ENCODE data around the gene AK1. TPM values are rescaled to one million over a fixed set of nuclear protein-coding genes. Genes with fewer than 3 reads are reported as not detected.

Gene AK1
- total and polyA plus RNA-seq, 2 experiments from 2014 or later, result 16.2 to 35.5 TPM

GRCh38 chr9:127876026-127876763 is 1.3 kb downstream of the AK1 start (continued):
- TF ChIP-seq CREB1 (CRISPR knock-in tag; IDR thresholded peaks at IDR 0.05; ENCODE audit: low read depth) (no peak), REST (IDR thresholded peaks at IDR 0.05; ENCODE audit: unreplicated experiment) (no peak), ZNF331 (CRISPR knock-in tag; IDR thresholded peaks at IDR 0.05; ENCODE audit: low read depth) (no peak)

GRCh38 chr9:127875306-127875966 is 2.0 kb downstream of the AK1 start:
- Mint-ChIP-seq H3K4me3 (no peak overlapping the region; the same call in 2 of the 3 replicates), H3K4me1 (peaks cover 8% of the 10 kb centered on the region; the same call in 2 of the 3 replicates), H3K36me3 (ENCODE audit: low read depth) (no peaks in the 10 kb centered on the region), H3K9me3 (no peaks in the 10 kb centered on the region), H3K27me3 (ENCODE audit: insufficient read depth, low read depth, poor library complexity) (peaks cover 29% of the 10 kb centered on the region), H3K27ac (no peak overlapping the region)
- Histone ChIP-seq H3K27ac (ENCODE audit: low read depth) (no peak overlapping the region), H3K27me3 (ENCODE audit: insufficient read depth) (0 out of 2 replicates have a peak, but pooled peaks cover 6% of the 10 kb centered on the region), H3K4me1 (ENCODE audit: insufficient read depth) (peaks cover 5% of the 10 kb centered on the region), H2AFZ (no peak overlapping the region), H3K36me3 (ENCODE audit: insufficient read depth) (no peaks in the 10 kb centered on the region), H3K79me2 (replicated peaks; ENCODE audit: insufficient read depth) (no peaks in the 10 kb centered on the region), H3F3A (replicated peaks; ENCODE audit: low read depth) (peaks cover 16% of the 10 kb centered on the region; the same call in 1 of the 2 replicates), H3K4me2 (no peak overlapping the region), H3K9me2 (ENCODE audit: insufficient read depth) (no peaks in the 10 kb centered on the region), H3K4me3 (no peak overlapping the region), H4K20me1 (replicated peaks; ENCODE audit: insufficient read depth) (no peaks in the 10 kb centered on the region)
- DNase-seq (ENCODE audit: low spot score), result no peak
- no peak for ATAC-seq
- TF ChIP-seq CREB1 (CRISPR knock-in tag; IDR thresholded peaks at IDR 0.05; ENCODE audit: low read depth) (no peak), POLR2AphosphoS5 (IDR thresholded peaks at IDR 0.05; ENCODE audit: low read depth) (no peak), STAT1 (IDR thresholded peaks at IDR 0.05; ENCODE audit: unreplicated experiment) (no peak), ZNF462 (CRISPR knock-in tag; IDR thresholded peaks at IDR 0.05) (no peak), REST (IDR thresholded peaks at IDR 0.05; ENCODE audit: unreplicated experiment) (no peak), ZNF114 (CRISPR knock-in tag; IDR thresholded peaks at IDR 0.05) (no peak), ZNF331 (CRISPR knock-in tag; IDR thresholded peaks at IDR 0.05; ENCODE audit: low read depth) (no peak)

Measured in GM23338 (cell line).